Activated CD4-positive, alpha-beta T cell treated with anti-CD3 and anti-CD28 coated beads, Interleukin-2, amount 10 ng/mL, durations not matched to agents 24 days and 14 days (primary cell): ENCODE measurements around the gene DYNC1LI1. TPM values are rescaled to one million over a fixed set of nuclear protein-coding genes. Genes with fewer than 3 reads are reported as not detected.
"Not testable (repeated sequence)": the region's sequence is repeated elsewhere in the genome, so short reads cannot be mapped to it uniquely, and the experiment has no call there.

ENCODE experiments used
- DNase-seq: peaks from one replicate; pipeline ENCODE4 v3.0.0; 2022
- H3K27ac Mint-ChIP-seq: one replicate; pipeline ENCODE4 v1.8.0; 2022; ENCODE audit warnings: mild to moderate bottlenecking, mixed read lengths
- H3K27me3 Mint-ChIP-seq: one replicate; pipeline ENCODE4 v1.8.0; 2022; ENCODE audit warnings: mixed read lengths
- H3K36me3 Mint-ChIP-seq: one replicate; pipeline ENCODE4 v1.8.0; 2022; ENCODE audit warnings: low read depth, mild to moderate bottlenecking, mixed read lengths
- H3K4me1 Mint-ChIP-seq: one replicate; pipeline ENCODE4 v1.8.0; 2021; ENCODE audit warnings: mixed read lengths
- H3K4me3 Mint-ChIP-seq: one replicate; pipeline ENCODE4 v1.8.0; 2022; ENCODE audit warnings: mild to moderate bottlenecking, moderate library complexity, mixed read lengths
- H3K9me3 Mint-ChIP-seq: one replicate; pipeline ENCODE4 v1.8.0; 2021; ENCODE audit warnings: mixed read lengths
- intact Hi-C: fragments of 100-400 bp; cut with micrococcal nuclease; formaldehyde crosslinking; loops from one replicate; pipeline ENCODE4 v1.15.1; 2023
- total RNA-seq: library from RNA; stranded (reverse); gene quantifications from 2 replicates; pipeline ENCODE4 v1.2.3, GENCODE V29; 2022

Gene DYNC1LI1
- total RNA-seq, 1 donor from 2014 or later, result 35.4 TPM

DNA sequence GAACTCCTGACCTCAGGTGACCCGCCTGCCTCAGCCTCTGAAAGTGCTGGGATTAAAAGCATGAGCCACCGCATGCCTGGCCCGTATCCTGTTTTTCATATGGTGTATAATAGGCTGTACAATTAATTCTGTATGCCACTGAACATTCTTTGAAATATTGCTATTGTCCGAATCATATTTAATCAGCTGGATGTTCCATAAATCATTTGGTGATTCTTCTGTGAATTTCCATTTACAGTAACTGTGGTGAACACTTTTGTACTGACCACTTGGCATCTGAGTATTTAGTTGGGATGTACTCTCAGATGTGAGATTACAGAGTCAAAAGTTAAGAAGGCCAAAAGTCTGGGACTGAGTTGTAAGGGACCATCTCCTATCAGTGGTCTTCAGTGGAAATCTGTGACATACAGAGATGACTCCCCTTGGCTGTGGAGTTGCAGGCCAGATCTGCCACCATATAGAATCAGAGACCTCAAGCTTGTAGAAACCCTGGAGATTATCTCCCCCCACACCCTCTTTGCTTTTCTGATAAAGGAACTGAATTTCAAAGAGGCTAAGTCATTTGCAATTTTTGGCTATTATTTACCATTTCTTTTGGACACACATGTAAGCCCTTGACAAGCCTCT is 25.7 kb upstream of the DYNC1LI1 start:
- H3K4me3 Mint-ChIP-seq, result no peak overlapping the region
- H3K9me3 Mint-ChIP-seq, result no peaks in the 10 kb centered on the region
- no peak overlapping the region for H3K27ac Mint-ChIP-seq
- intact Hi-C loops, result no loop called here
- DNase-seq, result no peak
- H3K36me3 Mint-ChIP-seq, result no peaks in the 10 kb centered on the region
- peaks cover 25% of the 10 kb centered on the region for H3K27me3 Mint-ChIP-seq
- no peaks in the 10 kb centered on the region for H3K4me1 Mint-ChIP-seq

DNA sequence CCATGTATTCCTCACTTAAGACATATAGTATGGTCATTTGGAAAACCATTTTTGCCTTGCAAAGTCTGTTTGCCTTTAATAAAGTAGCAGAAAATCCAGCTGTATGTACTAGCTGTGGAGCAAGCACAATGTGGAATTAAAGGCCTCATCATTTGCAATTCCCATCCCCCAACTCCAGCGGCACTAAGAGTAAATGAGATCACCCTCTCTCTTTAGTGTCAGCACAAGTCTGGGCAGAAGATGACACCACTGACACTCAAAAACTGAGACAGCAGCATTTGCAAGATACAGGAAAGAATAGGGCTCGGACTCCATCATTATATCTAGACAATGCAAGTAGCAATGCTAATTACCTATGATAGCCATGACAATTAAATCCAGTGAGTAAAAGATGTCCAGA is 24.7 kb upstream of the DYNC1LI1 start:
- intact Hi-C loops, result no loop called here
- no peak for DNase-seq
- Mint-ChIP-seq H3K4me3 (no peak overlapping the region), H3K27me3 (peaks cover 31% of the 10 kb centered on the region), H3K36me3 (no peaks in the 10 kb centered on the region), H3K4me1 (no peaks in the 10 kb centered on the region), H3K9me3 (no peaks in the 10 kb centered on the region), H3K27ac (no peak overlapping the region)

DNA sequence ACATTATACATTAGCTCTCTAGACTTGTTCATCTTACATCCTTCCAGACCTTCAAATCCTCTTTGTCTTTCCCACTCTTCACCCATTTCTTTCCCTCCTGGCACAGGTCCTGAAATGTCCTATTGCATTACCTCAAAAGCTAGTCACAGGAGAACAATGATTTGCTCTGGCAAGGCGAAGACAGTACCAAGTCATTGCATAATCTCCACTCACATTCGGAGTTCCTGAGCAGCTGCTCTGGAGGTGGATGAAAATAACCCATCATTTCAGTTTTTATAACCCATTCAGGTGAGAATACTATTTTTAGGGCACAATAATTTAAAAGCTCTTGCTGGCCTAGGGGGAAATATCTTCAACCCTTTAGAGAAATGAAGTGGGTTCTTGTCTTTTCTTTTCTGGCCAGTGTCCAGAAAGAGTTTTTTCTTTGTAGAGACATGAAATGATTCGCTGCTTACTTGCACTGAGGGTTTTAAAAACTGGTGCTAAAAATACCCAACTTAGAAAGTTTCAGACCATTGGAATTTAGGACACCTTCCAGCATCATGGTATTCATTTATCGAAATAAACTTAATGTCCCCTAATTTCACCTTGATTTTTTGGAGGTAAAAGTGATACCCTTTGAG is 23.4 kb upstream of the DYNC1LI1 start:
- Mint-ChIP-seq H3K9me3 (no peaks in the 10 kb centered on the region), H3K27me3 (peaks cover 29% of the 10 kb centered on the region), H3K27ac (no peak overlapping the region), H3K36me3 (no peaks in the 10 kb centered on the region), H3K4me1 (no peaks in the 10 kb centered on the region), H3K4me3 (no peak overlapping the region)
- no peak for DNase-seq
- intact Hi-C loops, result no loop called here

DNA sequence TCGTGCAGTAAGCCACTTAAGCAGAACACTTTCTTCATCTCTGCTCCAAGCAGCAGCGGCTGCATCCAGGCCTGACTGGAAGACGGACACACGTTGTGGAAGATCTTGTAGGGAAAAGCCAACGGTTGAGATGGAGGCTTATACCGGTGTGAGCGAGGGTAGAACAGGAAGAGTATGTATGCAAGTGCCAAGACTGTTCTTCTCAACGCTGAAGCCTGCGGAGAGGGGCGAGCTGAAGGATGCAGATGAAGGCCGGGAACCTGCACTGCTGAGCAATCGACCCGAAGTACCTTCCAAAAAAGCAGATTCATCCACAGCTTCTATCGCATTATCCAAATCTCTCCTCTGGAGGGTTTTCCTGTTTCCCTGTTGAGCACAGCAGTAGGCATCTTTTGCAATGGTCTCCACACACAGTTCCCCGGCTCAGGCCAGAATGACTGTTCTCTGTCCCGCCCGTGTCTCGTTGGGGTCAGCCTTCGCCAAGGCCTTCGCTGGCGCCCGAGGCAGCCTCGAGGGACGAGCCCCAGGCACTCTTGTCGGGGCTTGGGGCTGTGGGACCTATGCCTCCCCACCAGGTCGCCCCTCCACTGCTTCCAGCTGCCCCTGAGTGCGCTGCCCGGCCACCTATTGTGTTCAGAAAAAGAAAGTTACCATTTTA is 22.2 kb upstream of the DYNC1LI1 start:
- H3K27ac Mint-ChIP-seq, result no peak overlapping the region
- H3K36me3 Mint-ChIP-seq, result no peaks in the 10 kb centered on the region
- DNase-seq, result no peak
- intact Hi-C loops, result no loop called here
- H3K27me3 Mint-ChIP-seq, result peaks cover 32% of the 10 kb centered on the region
- no peak overlapping the region for H3K4me3 Mint-ChIP-seq
- H3K9me3 Mint-ChIP-seq, result no peaks in the 10 kb centered on the region
- no peaks in the 10 kb centered on the region for H3K4me1 Mint-ChIP-seq

DNA sequence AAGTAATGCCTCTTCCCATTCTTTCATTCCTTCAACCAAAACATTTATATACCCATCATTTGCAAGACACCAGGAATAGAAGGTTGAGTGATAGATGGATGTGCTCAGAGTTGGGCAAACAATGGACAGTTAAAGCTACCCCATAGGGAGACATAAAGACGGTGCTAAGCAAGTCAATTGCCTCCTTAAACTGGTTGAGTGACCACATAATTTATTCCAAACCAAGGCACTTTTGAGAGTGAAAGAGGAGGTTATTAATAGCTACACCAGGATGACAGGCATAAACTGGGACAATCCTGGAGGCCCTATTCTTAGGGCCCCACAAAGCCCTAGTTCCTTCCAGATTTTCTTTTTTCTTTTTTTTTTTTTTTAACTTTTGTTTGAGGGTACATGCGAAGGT is 21.4 kb upstream of the DYNC1LI1 start:
- Mint-ChIP-seq H3K27me3 (peaks cover 30% of the 10 kb centered on the region), H3K4me1 (no peaks in the 10 kb centered on the region), H3K36me3 (no peaks in the 10 kb centered on the region), H3K9me3 (no peaks in the 10 kb centered on the region), H3K4me3 (no peak overlapping the region), H3K27ac (no peak overlapping the region)
- intact Hi-C loops, result no loop called here
- DNase-seq, result no peak

DNA sequence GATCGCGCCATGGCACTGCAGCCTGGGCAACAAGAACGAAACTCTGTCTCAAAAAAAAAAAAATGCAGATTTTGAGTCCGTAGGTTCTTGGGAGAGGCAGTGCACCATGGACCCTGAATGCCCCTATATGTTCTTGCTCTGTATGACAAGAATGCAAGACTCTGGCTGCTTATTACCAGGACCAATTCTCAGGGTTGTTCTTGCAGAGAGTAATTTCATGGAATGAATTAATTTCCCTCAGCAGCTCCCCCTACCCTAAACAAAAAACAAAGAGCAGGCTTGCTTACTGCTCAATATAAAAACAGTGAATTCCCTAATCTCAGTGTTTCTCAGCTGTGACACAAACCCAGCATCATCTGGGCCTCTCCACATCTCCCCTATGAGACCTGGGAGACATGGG is 20.5 kb upstream of the DYNC1LI1 start:
- no peak overlapping the region for H3K27ac Mint-ChIP-seq
- H3K9me3 Mint-ChIP-seq, result no peaks in the 10 kb centered on the region
- intact Hi-C loops, result no loop called here
- H3K36me3 Mint-ChIP-seq, result no peaks in the 10 kb centered on the region
- H3K27me3 Mint-ChIP-seq, result peaks cover 30% of the 10 kb centered on the region
- no peaks in the 10 kb centered on the region for H3K4me1 Mint-ChIP-seq
- H3K4me3 Mint-ChIP-seq, result no peak overlapping the region
- no peak for DNase-seq

DNA sequence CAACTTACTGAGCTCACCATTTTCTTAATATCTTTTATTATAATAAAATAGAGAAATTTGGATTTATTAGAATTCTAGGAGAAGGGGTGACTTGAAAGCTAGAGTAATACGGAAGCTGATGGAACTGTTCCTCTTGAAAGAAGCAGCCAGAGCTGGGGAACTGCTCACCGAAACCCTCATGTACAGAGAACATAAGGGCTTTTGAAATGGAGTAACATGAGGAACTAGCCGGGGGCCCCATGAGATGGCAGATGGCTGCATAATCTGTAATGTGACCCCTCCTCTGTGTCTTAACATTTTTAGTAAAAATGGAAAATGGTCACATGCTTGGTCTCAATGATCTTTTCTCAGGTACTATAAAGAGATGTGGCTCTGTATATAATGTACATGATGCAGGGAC is 15.7 kb upstream of the DYNC1LI1 start:
- Mint-ChIP-seq H3K4me1 (no peaks in the 10 kb centered on the region), H3K27ac (no peak overlapping the region), H3K4me3 (no peak overlapping the region), H3K36me3 (no peaks in the 10 kb centered on the region), H3K27me3 (peaks cover 21% of the 10 kb centered on the region), H3K9me3 (no peaks in the 10 kb centered on the region)
- intact Hi-C loops, result no loop called here
- DNase-seq, result no peak

DNA sequence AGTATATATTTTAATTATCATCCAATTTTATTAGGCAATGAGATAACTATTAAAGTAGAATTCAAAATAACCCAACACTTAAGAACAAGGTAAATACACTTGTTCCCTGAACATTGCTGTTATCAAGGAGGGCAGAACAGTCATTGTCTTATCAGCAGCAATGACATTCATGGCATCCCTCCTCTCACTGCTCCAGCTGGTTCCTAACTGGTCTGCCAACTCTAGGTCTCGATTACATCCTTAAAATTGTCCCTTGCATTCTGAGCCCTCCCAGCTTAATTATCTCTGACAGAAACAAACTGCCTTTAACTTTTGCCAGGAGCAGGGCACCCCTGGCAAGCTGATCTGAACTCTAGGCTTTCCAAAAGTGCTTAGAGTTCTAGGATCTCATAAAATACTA is 14.0 kb upstream of the DYNC1LI1 start:
- H3K4me3 Mint-ChIP-seq, result no peak overlapping the region
- H3K27me3 Mint-ChIP-seq, result peaks cover 16% of the 10 kb centered on the region
- intact Hi-C loops, result no loop called here
- H3K36me3 Mint-ChIP-seq, result no peaks in the 10 kb centered on the region
- no peaks in the 10 kb centered on the region for H3K9me3 Mint-ChIP-seq
- H3K4me1 Mint-ChIP-seq, result no peaks in the 10 kb centered on the region
- DNase-seq, result no peak
- no peak overlapping the region for H3K27ac Mint-ChIP-seq

DNA sequence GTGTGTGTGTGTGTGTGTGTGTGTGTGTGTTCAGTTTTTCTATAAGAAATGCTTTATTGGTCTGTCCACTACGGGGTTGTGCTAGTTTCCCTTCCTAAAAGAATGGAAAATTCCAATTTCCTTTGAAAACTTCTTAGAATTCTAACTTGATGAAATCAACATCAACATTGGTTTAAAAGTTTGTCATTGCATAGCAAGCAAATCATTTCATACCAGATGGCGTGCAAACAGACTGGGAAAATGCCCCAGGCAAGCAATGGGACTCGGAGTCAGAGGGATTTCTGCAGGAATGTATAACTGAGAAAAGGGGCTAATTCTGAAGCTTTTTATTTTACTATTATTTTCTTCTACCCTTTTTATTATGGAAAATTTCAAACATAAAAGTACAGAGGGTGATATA is 13.1 kb upstream of the DYNC1LI1 start:
- H3K4me3 Mint-ChIP-seq, result no peak overlapping the region
- H3K4me1 Mint-ChIP-seq, result no peaks in the 10 kb centered on the region
- intact Hi-C loops, result no loop called here
- no peak overlapping the region for H3K27ac Mint-ChIP-seq
- peaks cover 10% of the 10 kb centered on the region for H3K27me3 Mint-ChIP-seq
- H3K9me3 Mint-ChIP-seq, result no peaks in the 10 kb centered on the region
- H3K36me3 Mint-ChIP-seq, result no peaks in the 10 kb centered on the region
- no peak for DNase-seq

DNA sequence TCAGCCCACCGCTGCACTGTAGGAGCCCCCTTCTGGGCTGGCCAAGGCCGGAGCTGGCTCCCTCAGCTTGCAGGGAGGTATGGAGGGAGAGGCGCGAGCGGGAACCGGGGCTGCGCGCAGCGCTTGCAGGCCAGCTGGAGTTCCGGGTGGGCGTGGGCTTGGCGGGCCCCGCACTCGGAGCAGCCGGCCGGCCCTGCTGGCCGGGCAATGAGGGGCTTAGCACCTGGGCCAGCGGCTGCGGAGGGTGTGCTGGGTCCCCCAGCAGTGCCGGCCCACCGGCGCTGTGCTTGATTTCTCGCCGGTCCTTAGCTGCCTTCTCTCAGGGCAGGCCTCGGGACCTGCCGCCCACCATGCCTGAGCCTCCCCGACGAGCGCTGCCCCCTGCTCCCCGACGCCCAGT is 8.0 kb upstream of the DYNC1LI1 start:
- peaks cover 10% of the 10 kb centered on the region for H3K4me1 Mint-ChIP-seq
- H3K36me3 Mint-ChIP-seq, DNase-seq, H3K27ac Mint-ChIP-seq, H3K27me3 Mint-ChIP-seq, H3K9me3 Mint-ChIP-seq: not testable (repeated sequence)
- H3K4me3 Mint-ChIP-seq, result peak overlapping the region; percentile 11
- intact Hi-C loops, result loop anchor here (10.0 kb wide), 1 partner anchor 474 kb away; the partner anchor contains the start of gene GPD1L

DNA sequence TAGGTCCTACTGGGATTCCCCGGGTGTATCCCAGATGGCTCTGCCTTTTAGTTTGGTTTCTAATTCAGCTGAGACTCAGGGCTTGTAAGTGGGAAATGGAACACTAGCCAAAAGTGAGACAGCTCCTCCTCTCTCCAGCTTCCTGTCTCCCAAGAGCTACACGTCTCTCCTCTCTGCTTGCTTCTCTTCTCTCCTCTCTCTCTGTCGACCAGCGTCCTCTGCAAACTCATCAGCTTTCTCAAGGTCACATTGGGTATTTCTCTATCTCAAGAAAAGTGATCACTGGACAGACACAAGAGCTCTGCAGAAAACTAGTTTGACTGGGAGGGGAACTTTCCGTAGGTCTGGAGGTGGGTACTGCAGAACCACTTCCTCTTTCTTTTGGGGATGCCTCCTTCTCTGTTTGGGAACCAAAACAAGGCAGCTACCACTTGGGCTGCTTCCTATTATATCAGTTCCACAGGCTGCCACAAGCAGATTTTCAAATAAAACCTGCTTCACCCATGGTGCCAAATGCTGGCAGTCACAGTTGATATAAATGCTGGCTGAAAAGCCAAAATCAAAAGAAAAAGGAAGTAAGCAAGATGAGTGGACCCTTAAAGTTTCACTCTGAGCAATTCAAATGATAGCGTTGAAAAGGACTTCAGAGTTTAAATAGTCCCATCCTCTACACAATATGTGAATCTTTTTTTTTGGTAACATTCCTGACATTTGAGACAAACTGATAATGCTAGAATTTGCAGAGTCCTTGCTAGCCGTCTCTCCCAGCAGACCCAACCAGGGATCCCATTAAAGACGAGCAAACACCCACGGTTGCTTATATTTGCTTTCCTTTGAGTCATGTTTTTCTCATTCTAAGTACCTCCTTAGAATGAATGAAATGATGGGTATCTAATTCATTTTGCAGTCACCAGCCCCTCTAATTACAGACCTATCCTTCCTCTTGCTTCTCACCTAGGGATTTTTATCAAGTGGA is 7.2 kb upstream of the DYNC1LI1 start:
- intact Hi-C loops, result loop anchor here (10.0 kb wide), 1 partner anchor 473 kb away; the partner anchor contains the start of gene GPD1L
- peak; percentile 67 for DNase-seq
- no peaks in the 10 kb centered on the region for H3K36me3 Mint-ChIP-seq
- H3K27me3 Mint-ChIP-seq, result no peaks in the 10 kb centered on the region
- peak overlapping the region; percentile 79 for H3K27ac Mint-ChIP-seq
- peak overlapping the region; percentile 63 for H3K4me3 Mint-ChIP-seq
- H3K4me1 Mint-ChIP-seq, result peaks cover 10% of the 10 kb centered on the region
- peaks cover 3% of the 10 kb centered on the region for H3K9me3 Mint-ChIP-seq

DNA sequence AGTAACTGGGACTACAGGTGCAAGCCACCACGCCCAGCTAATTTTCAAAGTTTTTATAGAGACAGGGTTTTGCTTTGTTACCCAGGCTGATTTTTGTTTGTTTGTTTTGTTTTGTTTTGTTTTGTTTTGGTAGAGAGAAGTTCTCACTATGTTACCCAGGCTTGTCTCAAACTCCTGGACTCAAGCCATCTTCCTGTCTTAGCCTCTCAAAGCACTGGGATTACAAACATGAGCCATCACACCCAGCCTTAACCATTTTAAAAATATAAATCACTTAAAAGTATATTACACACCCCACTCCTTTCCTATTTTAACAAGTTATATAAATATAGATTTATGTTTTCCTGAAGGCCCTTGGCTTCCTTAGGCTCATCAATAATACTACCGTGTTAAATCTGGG is 6.5 kb upstream of the DYNC1LI1 start:
- Mint-ChIP-seq H3K4me1 (peaks cover 10% of the 10 kb centered on the region), H3K36me3 (no peaks in the 10 kb centered on the region), H3K9me3 (peaks cover 3% of the 10 kb centered on the region)

DNA sequence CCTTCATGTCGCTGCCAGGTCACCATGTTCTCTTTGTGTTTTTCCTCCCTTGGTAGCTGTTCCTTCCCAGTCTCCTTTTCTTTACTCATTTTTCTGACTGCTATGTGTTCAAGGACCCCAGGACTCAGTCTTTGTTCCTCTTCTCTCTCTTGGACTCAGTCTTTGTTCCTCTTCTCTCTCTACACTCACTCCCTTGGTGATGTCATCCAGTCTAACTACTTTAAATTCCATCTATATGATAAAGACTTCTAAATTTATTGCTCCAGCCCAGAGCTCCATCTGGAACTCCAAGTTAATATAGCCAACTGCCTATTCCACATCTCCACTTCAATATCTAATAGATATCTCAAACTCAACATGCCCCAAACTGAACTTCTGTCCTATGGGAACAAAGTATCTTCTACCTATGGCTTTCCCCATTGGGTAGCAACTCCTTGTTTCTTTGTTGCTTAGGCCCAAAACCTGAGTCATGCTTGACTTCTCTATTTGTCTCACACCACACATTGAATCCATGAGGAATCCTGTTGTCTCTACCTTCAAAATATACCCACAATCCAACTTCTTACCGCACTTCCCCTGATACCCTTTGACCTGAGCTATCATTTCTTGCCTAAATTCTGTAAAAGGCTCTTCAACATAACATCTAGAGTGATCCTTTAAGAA is 4.9 kb upstream of the DYNC1LI1 start:
- Mint-ChIP-seq H3K27ac (no peak overlapping the region), H3K9me3 (peaks cover 3% of the 10 kb centered on the region), H3K36me3 (no peaks in the 10 kb centered on the region), H3K27me3 (no peaks in the 10 kb centered on the region), H3K4me1 (peaks cover 11% of the 10 kb centered on the region), H3K4me3 (no peak overlapping the region)
- no peak for DNase-seq
- intact Hi-C loops, result loop anchor here (10.0 kb wide), 1 partner anchor 471 kb away; the partner anchor contains the start of gene GPD1L

More for the DNA sequence above, 6.5 kb upstream of the DYNC1LI1 start:
- no peaks in the 10 kb centered on the region for H3K27me3 Mint-ChIP-seq
- no peak for DNase-seq
- intact Hi-C loops, result loop anchor here (10.0 kb wide), 1 partner anchor 472 kb away; the partner anchor contains the start of gene GPD1L
- H3K4me3 Mint-ChIP-seq, result no peak overlapping the region
- no peak overlapping the region for H3K27ac Mint-ChIP-seq
